ENCODE data around the gene SLX4IP. TPM values are rescaled to one million over a fixed set of nuclear protein-coding genes. Genes with fewer than 3 reads are reported as not detected.

The SLX4IP gene
- total and polyA plus RNA-seq, 2 donors (not counting 1 experiment from before 2014, with no cell fraction given): 2.0 to 8.1 TPM

DNA sequence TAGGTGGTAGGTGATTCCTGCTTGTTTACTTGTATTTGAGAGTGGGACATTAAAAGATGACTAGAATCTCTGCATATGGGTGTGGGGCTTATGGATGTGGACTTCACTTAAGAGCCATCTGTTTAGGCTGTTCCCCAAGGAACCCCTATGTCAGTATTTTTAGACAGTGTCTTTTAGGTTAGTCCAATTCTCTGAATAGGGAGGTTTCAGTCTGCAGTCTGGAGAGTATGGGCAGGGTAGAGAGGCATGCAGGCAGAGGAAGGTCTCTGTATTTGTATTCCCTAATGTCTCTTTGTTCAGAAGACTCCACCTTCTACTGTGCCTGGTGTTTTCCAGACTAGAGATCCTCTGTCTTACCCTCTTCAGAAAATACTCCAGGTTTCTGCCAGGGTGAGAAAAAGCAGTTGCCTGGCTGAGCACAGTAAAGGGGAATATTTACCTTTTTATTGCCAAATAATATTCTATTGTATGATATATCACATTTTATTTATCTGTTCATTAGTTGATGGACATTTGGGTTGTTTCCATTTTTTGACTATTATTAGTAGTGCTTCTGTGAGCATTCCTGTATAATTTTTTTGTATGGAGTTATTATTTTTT, 19.1 kb downstream of the SLX4IP start:
- ATAC-seq (ENCODE audit: low read depth): no peak
- CTCF ChIA-PET: no interaction called here
- Histone ChIP-seq H2AFZ (ENCODE audit: insufficient read depth, low read depth, low read length, poor library complexity, severe bottlenecking) (no peak overlapping the region), H3K79me2 (ENCODE audit: control insufficient read depth, insufficient read depth, low read length) (peaks cover 31% of the 10 kb centered on the region), H3K4me2 (replicated peaks; ENCODE audit: low read depth, low read length, poor library complexity, severe bottlenecking) (no peak overlapping the region), H3K36me3 (replicated peaks in 1 of 2; ENCODE audit: control extremely low read depth in 1 of 2, control insufficient read depth in 1 of 2, extremely low read depth in 1 of 2, insufficient read depth in 2 of 2, low read length in 1 of 2) (no peaks in the 10 kb centered on the region), H4K20me1 (ENCODE audit: control insufficient read depth, insufficient read depth, low read length, poor library complexity, severe bottlenecking) (no peaks in the 10 kb centered on the region), H3K9me3 (ENCODE audit: control extremely low read depth in 1 of 3, control insufficient read depth in 2 of 3, insufficient read depth in 1 of 3, low read length in 2 of 3) (peaks cover 0 to 6% (median 2%) of the 10 kb centered on the region in 3 donors), H3K27ac (ENCODE audit: low read length in 2 of 2) (peak overlapping the region in 1 of 2 donors; percentile 52), H3K4me3 (ENCODE audit: control extremely low read depth in 1 of 5, extremely low read depth in 1 of 5, insufficient read depth in 1 of 5, low read depth in 2 of 5, low read length in 4 of 5) (no peak overlapping the region), H3K9ac (ENCODE audit: low read length) (no peak overlapping the region), H3K4me1 (ENCODE audit: control insufficient read depth in 2 of 2, insufficient read depth in 2 of 2, low read length in 2 of 2) (peaks cover 7 to 13% of the 10 kb centered on the region in 2 donors), H3K27me3 (replicated peaks in 1 of 4; ENCODE audit: control extremely low read depth in 1 of 4, control insufficient read depth in 3 of 4, insufficient read depth in 4 of 4, low read length in 3 of 4) (no peaks in the 10 kb centered on the region)
- TF ChIP-seq, protein P1, sequence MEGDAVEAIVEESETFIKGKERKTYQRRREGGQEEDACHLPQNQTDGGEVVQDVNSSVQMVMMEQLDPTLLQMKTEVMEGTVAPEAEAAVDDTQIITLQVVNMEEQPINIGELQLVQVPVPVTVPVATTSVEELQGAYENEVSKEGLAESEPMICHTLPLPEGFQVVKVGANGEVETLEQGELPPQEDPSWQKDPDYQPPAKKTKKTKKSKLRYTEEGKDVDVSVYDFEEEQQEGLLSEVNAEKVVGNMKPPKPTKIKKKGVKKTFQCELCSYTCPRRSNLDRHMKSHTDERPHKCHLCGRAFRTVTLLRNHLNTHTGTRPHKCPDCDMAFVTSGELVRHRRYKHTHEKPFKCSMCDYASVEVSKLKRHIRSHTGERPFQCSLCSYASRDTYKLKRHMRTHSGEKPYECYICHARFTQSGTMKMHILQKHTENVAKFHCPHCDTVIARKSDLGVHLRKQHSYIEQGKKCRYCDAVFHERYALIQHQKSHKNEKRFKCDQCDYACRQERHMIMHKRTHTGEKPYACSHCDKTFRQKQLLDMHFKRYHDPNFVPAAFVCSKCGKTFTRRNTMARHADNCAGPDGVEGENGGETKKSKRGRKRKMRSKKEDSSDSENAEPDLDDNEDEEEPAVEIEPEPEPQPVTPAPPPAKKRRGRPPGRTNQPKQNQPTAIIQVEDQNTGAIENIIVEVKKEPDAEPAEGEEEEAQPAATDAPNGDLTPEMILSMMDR (IDR thresholded peaks at IDR 0.05): no peak
- TF ChIP-seq EZH2 (IDR thresholded peaks at IDR 0.05; ENCODE audit: borderline replicate concordance, insufficient read depth, low read depth, low read length, poor library complexity, severe bottlenecking): no peak
- H3K9me3 Mint-ChIP-seq (ENCODE audit: insufficient read depth): peaks cover 2% of the 10 kb centered on the region
- peak overlapping the region; percentile 14 for H3K4me3 Mint-ChIP-seq
- POLR2A ChIA-PET: no interaction called here
- H3K27me3 Mint-ChIP-seq: no peaks in the 10 kb centered on the region
- DNase-seq: no peak
- peaks cover 19% of the 10 kb centered on the region for H3K4me1 Mint-ChIP-seq
- intact Hi-C loops (cut with micrococcal nuclease): no loop called here
- peak overlapping the region; percentile 5 for H3K27ac Mint-ChIP-seq

DNA sequence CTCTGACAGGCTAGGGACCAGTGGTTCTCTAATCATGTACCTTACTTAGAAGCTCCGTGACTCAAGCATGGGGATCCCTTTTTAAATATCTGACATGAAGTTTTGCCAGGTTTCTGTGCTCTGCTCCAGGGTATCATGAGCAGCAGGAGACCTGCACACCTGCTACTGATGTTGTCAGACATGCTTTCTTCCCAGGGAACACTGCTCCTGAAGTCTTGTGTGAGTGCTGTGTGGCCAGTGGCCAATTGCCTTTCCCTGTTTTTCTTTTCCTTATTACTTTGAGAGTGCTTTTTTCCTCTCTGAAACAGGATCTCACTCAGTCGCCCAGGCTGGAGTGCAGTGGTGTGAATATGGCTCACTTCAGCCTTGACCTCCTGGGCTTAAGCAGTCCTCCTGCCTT, 26.4 kb downstream of the SLX4IP start:
- no peaks in the 10 kb centered on the region for H3K27me3 ChIP-seq (replicated peaks in 1 of 4; ENCODE audit: control extremely low read depth in 1 of 4, control insufficient read depth in 3 of 4, insufficient read depth in 4 of 4, low read length in 3 of 4)
- no peak overlapping the region for H2AFZ ChIP-seq (ENCODE audit: insufficient read depth, low read depth, low read length, poor library complexity, severe bottlenecking)
- POLR2A ChIA-PET: no interaction called here

More for the DNA sequence above, 26.4 kb downstream of the SLX4IP start:
- peaks cover 31% of the 10 kb centered on the region for H3K79me2 ChIP-seq (ENCODE audit: control insufficient read depth, insufficient read depth, low read length)
- H3K27ac ChIP-seq (ENCODE audit: low read length in 2 of 2): no peak overlapping the region
- intact Hi-C loops (cut with micrococcal nuclease): no loop called here
- ATAC-seq (ENCODE audit: low read depth) (no peak), DNase-seq (no peak)
- Mint-ChIP-seq H3K27ac (no peak overlapping the region), H3K4me1 (no peaks in the 10 kb centered on the region), H3K4me3 (no peak overlapping the region), H3K27me3 (no peaks in the 10 kb centered on the region), H3K9me3 (ENCODE audit: insufficient read depth) (peaks cover 2% of the 10 kb centered on the region)
- H4K20me1 ChIP-seq (ENCODE audit: control insufficient read depth, insufficient read depth, low read length, poor library complexity, severe bottlenecking): peaks cover 7% of the 10 kb centered on the region
- TF ChIP-seq, protein P1 (IDR thresholded peaks at IDR 0.05): no peak
- no peak for TF ChIP-seq EZH2 (IDR thresholded peaks at IDR 0.05; ENCODE audit: borderline replicate concordance, insufficient read depth, low read depth, low read length, poor library complexity, severe bottlenecking)
- H3K4me3 ChIP-seq (ENCODE audit: control extremely low read depth in 1 of 5, extremely low read depth in 1 of 5, insufficient read depth in 1 of 5, low read depth in 2 of 5, low read length in 4 of 5): no peak overlapping the region
- no peaks in the 10 kb centered on the region for H3K36me3 ChIP-seq (replicated peaks in 1 of 2; ENCODE audit: control extremely low read depth in 1 of 2, control insufficient read depth in 1 of 2, extremely low read depth in 1 of 2, insufficient read depth in 2 of 2, low read length in 1 of 2)
- no peak overlapping the region for H3K4me2 ChIP-seq (replicated peaks; ENCODE audit: low read depth, low read length, poor library complexity, severe bottlenecking)
- H3K9me3 ChIP-seq (ENCODE audit: control extremely low read depth in 1 of 3, control insufficient read depth in 2 of 3, insufficient read depth in 1 of 3, low read length in 2 of 3): peaks cover 0 to 6% (median 2%) of the 10 kb centered on the region in 3 donors
- no peaks in the 10 kb centered on the region for H3K4me1 ChIP-seq (ENCODE audit: control insufficient read depth in 2 of 2, insufficient read depth in 2 of 2, low read length in 2 of 2)
- CTCF ChIA-PET: interaction anchor here (0.5 to 0.6 kb wide), 2 partner anchors 10 to 85 kb away, joined by 3 read pairs; no protein-coding TSS in a partner anchor
- WGBS (ENCODE audit: insufficient coverage): 100% methylated on average over 1 of the region's 2 CpGs
- no peak overlapping the region for H3K9ac ChIP-seq (ENCODE audit: low read length)

Data from B cell (primary cell).